HG03469 (cell line): ENCODE data around the gene FOXD1.
"Not testable (repeated sequence)": the region's sequence is repeated elsewhere in the genome, so short reads cannot be mapped to it uniquely, and the experiment has no call there.

Experiments used
- ATAC-seq: cut with Tn5 transposase; IDR thresholded peaks from one replicate; pipeline ENCODE4 v1.9.1; 2021; ENCODE audit warnings: mild to moderate bottlenecking, moderate library complexity, moderate number of reproducible peaks; ENCODE audit not compliant: unreplicated experiment

Gene FOXD1

DNA sequence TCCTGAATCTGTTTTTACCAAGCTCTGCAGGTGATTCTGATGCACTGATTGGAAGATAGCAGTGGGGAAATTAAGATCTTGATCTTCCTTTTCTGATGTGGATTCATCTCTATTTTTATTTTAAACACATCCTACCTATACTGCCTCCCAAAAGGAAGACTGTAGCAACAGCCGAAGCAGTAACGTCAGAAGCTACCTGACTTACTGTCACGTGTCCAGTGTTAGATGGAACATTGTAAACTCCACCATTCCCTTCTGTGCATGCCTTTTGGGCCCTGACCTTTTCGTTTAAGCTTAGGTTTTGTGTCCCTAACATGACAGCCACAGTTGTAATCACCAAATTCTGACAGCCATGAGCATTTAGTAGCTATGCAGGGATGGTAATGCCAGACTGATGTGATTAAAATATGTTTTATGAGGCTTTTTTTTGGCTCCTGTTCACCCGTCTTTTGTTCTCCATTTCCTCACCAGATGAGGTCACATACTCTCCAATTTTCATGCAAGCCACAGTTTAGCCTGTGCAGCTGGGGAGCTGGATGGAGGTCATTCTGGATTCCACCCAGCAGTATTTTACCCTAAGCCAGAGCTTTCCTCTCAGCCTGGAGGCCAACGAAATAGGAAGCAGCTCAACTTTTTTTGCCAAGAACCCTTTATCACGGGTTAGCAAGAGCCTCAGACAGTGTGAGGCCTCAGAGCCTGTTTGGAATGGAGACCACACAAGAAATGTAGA is 15.6 kb upstream of the FOXD1 start:
- ATAC-seq: no peak

DNA sequence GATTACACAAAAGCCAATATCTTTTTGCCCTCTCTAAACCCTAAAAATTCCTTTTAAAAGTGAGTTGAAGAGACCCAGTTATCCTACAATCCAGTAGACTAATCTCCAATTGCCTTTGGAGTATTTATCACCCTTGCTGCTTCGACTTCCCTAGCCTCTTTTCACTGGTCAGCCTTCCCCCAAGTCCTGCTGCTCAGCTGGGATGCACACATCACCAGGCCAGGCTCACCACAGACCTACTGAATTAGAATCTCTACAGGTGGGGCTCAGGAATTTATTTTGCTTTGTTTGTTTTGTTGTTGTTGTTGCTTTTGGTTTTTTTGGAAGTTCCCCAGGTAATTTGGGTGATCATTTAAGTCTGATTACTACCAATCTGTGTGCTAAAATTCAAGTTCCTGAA is 11.6 kb upstream of the FOXD1 start:
- ATAC-seq: no peak

DNA sequence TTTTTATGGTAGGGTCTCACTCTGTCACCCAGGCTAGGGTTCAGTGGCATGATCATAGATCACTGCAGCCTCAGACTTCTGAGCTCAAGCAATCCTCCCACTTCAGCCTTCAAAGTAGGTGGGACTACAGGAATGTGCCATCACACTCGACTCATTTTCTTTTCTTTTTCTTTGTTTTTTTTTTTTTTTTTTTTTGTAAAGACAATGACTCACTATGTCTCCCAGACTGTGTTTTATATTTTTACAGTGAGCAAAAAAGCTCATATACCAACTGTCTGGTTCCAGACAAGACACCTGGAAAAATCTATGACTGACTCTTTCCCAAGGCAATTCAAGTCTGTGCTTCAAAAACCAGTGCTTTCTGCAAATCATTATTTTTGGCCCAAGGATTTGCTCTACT is 10.8 kb upstream of the FOXD1 start:
- no peak for ATAC-seq

DNA sequence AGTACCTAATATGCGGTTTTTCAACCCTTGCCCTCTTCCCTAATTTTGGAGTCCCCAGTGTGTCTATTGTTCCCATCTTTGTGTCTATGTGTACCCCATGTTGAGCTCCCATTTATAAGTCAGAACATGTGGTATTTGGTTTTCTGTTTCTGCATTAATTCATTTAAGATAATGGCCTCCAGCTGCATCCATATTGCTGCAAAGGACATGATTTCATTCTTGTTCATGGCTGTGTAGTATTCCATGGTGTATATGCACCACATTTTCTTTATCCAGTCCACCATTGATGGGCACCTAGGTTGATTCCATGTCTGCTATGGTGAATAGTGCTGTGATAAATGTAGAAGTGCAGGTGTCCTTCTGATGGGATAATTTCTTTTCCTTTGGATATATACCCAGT is 7.9 kb upstream of the FOXD1 start:
- not testable (repeated sequence) for ATAC-seq

DNA sequence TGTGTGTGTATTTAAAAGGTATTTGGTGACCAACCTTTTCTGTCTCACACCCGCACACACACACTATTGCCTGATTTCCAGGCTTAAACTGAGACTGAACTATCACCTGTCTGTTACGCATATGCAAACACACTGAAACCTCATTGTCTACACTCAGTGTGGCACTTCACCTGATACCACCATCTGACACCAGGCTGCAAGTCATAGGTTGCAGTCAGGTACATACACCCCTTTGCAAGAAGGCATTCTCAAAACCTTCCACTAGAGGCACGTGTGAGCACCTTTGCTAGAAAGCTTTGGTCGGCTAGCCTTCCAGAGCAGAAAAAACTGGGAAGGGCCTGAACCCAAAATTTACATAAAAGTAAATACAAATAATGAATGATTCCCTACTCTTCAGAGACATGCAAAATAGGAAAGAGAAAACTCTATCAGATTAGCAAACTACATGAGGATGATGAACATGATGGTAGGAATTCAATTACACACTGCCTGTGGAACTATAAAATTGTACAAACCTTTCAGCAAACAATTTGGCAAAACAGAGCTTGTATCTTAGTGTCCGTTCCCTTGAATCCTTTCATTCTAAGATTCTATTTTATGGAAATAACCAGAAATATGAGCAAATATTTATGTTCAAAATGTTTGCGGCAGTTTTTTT is 5.9 kb upstream of the FOXD1 start:
- no peak for ATAC-seq

DNA sequence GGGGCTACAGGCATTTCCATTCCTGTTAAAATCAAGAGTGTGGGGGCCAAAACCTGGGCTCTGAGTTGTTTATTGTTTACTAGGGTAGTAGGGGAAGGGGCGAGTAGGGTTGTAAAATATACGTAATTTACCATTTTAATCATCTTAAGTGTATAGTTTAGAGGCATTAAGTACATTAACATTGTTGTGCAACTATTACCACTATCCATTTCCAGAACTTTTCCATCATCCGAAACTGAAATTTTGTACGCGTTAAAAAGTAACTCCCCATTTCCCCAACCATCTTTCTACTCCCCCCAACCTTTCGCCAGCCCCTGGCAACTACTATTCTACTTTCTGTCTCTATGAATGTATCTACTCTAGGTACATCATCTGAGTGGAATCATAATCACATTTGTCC is 3.6 kb upstream of the FOXD1 start:
- no peak for ATAC-seq

DNA sequence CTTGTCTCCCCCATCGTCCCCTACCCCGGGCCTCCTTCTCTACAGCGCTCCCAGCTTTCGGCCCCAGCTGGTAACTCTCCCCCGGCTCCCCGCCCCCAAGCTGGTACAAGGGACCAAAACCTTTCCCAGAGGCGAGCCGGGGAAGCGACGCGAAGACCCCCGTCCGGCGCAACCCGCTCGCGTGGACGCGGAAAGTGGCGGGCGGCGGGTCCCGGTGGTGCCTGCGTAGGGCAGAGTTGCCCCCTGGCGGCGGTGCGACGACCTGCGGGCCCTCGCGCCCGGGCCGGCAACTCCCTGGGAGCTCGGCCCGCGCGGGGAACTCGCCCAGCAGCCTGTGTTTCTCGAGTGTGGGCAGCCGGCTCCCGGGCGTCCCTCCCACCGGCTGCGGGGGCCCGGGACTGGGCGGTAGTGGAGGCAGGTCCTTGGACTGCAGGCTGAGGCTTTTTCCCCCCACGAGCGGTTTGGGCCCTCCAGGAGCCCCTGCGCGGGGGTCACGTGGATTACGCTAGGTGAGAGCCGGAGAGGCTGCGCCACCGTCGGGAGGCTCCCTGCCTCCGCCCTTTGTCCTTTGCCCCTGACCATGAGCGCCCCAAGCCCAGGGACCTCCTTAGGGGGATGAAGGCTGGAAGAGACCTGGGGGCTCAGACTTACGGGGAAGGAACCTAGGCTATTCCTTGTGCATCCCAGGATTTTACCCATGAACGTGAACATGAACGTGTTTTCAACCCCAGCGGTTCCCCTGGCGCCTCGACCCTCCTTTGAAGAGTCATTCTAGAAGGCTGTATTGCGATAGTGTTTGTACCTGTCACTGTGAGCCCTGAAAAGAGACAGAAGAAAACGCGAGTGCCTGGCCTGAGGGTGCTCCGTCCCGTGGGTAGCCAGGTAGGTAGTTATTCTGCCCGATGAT is 2.9 kb upstream of the FOXD1 start:
- ATAC-seq: no peak

DNA sequence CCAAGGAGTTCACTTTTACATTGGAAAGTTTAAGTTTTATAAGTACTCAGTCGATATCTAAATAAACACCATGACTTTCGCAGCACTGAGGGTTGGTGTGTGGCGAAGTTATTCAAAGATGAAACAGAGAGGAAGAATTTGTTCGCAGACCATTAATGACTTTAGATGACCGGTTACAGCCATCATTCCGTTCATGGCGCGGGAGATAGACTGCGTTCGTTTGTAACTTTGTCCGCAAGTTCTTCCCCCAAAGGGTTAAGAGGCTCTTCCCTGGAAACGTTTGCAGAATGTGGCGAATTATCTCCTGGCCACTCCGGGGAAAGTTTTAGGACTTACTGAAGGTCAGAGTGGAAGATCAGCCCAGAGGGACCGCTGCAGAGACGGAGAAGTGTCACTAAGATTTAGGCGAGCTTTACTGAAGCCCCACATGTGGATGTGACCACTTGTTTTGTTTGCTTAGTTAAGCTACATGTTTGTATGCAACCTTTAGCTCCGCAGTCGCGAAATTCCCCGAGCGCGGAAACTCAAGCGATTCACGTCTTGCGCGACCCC is 2.2 kb upstream of the FOXD1 start:
- no peak for ATAC-seq

DNA sequence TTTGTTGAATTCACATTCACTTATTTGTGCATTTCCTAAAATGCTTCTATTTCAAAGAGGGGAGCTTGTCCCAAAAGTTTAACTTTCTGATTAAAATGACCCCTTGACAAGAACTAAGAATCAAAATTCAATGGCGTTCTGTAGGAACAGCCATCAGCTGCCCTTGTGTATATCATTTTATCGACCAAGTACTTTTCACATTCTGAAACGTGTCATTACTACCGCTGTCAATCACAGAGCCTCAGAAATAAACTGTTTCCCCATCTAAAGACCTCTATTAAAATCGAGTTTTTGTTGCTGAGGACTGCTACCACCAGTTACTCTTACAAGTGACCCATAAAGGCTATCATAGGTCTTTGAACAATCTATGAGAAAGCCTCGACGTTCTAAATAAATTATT is 1.6 kb upstream of the FOXD1 start:
- no peak for ATAC-seq

DNA sequence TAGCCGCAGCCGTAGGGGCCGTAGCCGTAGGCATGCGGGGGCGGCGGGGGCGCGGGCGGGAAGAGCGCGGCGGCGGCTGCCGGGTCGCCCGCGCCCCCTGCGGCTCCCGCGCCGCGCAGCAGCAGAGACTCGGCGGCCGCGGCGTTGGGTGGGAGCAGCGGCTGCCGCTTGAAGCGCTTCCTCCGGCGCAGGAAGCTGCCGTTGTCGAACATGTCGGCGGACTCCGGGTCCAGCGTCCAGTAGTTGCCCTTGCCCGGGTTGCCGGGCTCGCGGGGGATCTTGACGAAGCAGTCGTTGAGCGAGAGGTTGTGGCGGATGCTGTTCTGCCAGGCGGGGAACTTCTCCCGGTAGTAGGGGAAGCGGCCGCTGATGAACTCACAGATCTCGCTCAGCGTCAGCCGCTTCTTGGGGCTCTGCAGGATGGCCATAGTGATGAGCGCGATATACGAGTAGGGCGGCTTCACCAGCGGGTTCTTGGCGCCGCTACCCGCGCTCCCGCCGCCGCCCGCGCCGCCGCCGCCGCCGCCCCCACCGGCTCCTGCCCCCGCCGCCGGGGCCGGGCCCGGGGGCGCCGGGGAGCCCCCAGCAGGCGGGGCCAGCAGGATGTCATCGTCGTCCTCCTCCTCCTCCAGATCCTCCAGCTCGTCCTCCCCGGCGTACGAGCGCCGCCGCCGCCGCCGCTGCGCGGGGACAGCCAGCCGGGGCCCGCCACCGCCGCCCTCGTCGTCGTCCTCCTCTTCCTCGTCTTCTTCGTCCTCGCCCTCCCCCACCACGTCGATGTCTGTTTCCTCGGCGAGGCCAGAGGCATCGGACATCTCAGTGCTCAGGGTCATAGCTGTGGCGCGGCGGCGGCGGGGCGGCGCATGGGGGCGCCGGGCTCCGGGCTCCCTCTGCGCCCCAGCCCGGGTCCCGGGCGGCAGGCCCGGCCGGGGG is 781 bp downstream of the FOXD1 start:
- no peak for ATAC-seq

DNA sequence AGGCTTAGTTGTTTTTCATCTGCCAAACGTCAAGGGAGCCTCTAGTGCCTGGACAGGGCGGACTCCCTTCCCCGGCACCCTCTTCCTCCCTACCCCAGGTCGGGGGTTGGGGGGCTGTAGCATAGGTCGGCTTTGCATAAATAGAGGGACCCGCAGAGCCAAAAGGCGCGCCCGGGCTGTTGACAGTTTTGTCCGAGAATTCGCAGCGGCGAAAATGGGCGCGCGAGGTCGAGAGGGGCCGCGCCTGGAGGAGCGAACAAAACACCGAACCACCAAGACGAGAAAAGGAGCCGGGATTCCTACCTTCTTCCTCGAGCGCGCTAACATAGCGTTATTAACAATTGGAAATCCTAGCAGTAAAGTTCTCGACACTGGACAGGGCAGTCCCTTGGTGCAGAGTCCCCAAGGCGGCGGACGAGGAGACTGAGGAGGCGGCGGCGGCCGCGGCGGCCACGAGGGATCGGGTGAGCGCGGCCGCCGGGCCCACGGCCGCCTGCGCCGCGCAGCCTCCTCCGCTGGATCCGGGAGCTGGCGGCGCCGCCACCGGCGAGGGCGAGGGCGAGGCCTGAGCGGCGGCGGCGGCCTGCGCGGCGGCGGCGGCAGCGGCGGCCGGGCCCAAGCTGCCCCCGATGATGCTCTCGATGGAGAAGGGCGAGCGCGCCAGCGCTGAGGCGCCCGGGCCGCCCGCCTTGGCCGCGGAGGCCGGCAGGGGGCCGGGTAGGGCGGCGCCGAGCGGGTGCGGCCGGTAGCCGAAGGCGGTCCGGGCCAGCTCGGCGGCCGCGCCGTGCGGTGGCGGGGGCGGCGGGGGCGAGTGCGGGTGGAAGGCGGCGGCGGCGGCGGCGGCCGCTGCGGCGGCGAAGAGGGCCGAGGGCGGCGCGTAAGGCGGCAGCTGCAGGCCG is 1.7 kb downstream of the FOXD1 start:
- ATAC-seq: no peak

DNA sequence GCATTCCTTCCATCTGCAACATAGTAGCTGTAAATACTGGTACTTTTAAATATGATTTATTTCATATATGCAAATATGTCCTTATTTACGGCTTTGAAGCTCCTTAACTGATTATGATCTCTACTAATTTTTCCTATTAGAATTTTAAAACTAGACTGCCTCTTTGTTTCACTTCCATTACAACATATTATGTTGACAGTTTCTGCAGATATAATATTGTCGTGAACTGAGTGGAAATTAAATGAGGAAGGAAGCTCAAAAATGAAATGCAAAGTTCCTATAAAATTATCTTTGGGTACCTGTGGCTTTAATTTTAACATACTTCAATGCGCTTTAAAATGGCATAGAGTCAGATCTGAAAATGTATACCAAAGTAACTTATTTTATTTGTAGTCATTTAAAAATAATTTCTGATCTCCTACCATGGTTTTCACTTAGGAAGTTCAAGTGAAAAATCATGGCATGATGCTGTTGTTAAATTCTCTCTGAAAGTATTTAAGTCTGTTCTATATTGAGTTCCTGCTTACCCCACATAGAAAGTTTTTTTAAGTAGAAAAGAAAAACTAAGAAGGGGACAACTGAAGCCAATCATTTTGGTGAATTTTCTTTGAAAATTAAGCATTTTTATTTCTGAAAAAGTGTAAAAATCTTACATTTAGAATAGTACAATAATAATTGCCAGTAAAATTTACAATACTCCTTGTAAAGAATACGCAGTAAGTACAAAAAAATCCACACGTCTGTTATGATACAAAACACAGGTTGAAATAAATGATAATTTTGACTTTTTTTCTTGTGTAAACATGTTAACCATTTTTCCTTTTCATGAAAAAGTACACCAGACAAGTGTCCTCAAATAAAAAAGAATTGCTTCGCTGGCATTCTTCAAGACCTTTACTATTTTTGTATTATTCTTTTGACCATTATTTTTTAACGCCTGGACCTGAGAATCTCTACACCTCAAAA is 2.6 kb downstream of the FOXD1 start:
- ATAC-seq: no peak

DNA sequence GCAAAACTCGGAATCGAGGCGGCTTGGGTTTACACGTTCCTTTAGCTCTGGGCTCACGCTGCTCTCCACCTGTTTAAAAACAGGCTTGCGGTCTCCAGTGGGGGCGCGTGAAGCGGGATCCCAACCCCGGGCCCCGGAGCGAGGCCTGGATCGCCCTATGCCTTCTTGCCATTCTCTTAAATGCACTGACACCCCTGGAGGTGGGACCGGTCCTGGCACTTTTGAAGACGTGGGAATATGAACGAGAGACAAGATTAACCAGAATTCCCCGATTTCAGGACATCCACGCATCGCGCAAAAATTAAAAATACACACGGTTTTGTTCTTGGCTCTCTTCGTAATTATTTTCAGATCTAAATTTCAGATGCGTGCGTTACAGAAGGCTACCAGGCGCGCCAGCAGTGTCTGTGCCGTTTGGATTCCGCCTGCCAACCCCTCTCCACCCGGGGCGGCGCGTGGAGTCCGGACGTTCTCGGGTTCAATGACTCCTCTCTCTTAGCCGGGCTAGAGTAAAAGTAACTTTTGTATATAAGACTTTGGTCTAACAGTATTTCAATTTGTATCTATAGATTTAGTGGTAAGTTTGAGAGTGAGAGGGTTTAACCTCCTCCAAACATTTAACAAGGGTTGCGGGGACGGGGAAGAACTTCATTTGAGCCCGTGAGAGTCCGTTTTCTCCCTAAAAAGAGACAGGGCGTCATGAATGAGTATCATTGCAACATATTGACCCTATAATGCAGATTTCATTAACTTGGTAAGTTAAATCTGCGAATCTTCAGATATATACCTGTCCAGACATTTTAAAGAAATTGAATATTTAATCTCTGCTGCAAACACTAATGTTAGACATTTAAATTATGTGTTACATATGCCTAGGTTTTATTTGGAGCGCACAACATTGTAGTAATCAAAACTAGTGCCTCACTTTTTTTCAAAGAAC is 3.8 kb downstream of the FOXD1 start:
- no peak for ATAC-seq

DNA sequence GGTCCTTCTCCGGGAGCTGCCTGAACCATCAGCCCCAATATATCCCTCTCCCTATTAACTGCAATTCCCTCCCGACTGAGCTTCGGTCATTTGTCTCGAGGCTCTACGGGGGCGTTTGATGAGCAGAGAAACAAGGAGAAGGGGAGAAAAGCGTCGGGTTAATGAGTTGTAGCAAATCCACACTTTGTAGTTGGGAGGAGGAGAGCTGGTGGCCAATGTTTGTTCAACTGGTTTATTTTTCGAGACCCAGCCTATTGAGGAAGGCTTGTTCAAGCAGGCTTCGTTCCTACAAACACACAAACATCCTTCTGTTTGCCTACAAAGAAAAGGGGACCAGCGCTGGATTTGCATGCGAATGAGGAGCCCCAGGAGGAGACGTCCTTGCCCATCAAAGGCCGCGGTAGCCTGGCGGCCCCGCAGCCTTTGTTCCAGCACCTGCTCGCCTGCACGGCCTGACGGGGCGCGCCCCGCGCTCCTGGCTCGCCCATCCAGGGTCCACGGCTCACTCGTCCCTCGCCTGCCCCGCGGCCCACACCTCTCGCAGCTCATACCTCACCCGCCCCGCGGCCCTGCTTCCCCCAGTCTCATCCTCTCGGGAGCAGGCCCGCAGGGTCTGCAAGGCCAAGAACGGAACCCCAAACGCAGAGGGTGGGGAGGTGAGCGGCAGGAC is 4.6 kb downstream of the FOXD1 start:
- no peak for ATAC-seq

DNA sequence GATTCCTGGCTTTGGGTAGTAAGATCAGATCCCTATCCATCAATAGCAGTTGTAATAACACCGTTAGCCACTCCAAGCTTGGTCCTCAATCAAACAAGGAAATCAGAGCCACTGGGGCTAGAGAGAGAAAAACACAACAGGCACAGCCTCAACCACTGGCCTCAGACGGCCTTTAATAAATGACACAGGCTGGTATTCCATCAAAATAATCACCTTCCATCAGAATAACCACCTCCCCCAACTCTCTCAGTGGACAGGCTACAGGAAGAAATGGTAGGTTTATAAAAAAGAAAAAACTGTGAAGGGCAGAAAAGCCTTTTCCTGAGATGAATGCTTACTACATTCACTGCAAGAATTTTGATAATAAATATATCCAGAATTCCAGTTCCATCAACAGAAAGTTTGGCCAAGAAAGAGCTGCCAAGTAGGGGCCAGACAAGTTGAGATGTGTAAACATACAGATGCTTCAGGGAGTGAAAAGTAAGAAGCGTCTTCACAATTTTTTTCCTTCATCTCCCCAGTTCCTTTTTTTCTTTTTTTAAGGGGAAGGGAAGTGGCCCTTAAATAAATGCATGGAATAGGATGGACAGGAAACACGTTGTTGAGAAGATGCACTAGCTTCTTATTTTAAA is 5.5 kb downstream of the FOXD1 start:
- ATAC-seq: no peak

DNA sequence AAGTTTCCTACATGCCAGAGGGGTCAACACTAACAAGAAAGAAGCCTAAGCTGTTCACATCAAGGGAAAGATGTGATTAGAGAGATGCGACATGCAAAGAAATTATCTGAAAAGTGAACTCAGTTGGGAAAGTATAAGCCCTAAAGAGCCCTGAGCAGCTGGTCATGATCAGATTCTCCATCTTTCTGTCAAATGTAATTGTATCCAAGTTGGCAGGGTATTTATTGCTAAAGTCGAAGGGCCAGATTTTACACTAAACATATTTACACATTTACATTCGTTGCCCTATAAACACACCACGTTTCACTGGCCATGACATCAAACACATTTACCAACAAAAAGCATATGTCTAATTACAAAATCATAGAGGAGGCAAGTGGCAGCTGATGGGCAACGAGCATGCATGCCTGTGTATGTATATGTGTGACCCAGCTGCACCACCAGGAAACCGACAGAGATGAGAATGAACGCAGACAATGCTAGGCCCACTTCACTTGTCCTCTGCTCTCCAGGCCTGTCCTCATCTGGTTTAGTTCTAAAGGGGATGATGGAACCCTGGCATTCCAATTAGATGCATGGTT is 6.3 kb downstream of the FOXD1 start:
- ATAC-seq: no peak
